Lower leg skin (tissue), 3 donors: Measurements from ENCODE around the gene HBEGF.

Experiments used
- CTCF ChIP-seq, 3 donors: fragments of 450-650 bp; IDR thresholded peaks; one replicate each; pipeline ENCODE4 v1.5.1; 2016; ENCODE audit warnings: antibody characterized with exemption in 3 of 3, mild to moderate bottlenecking in 3 of 3, moderate library complexity in 2 of 3
- POLR2A ChIP-seq, 2 donors: fragments of 450-650 bp; IDR thresholded peaks; one replicate each; pipeline ENCODE4 v1.6.1; 2016 to 2017; ENCODE audit warnings: antibody characterized with exemption in 2 of 2, mild to moderate bottlenecking in 1 of 2, moderate library complexity in 1 of 2

GRCh38 chr5:140286424-140286823 lies 60.0 kb downstream of the HBEGF start:
- no peak for TF ChIP-seq CTCF (IDR thresholded peaks at IDR 0.05)
- no peak for TF ChIP-seq POLR2A (IDR thresholded peaks at IDR 0.05)
